H1 (cell line): ENCODE measurements around the gene CMPK2. TPM values are rescaled to one million over a fixed set of nuclear protein-coding genes. Genes with fewer than 3 reads are reported as not detected.

ENCODE experiments used
- CTCF ChIA-PET: fragments of 300-600 bp; sonication (Branson Sonifier 250); formaldehyde crosslinking; loops from one replicate; lab custom pipeline; 2021; ENCODE audit not compliant: partially characterized antibody; lab: Charles Lee
- POLR2A ChIA-PET: fragments of 300-600 bp; sonication (Branson Sonifier 250); formaldehyde crosslinking; loops from one replicate; lab custom pipeline; 2021; ENCODE audit warnings: inconsistent platforms; ENCODE audit not compliant: partially characterized antibody; lab: Charles Lee
- DNase-seq, 2 experiments: peaks; one replicate each; pipeline versions ENCODE4 v3.0.0 to v3.0.0-alpha.2; 2010 to 2022; ENCODE audit warnings: low spot score in 2 of 2, low read depth in 1 of 2, mixed read lengths in 1 of 2
- FAIRE-seq: peaks from 2 replicates; lab custom pipeline; 2011; peaks lifted over from hg19 to GRCh38; lab: Jason Lieb, UNC
- H2AFZ ChIP-seq: 2 replicates; pipeline ENCODE4 v1.8.1; 2012; ENCODE audit warnings: low read length, inconsistent platforms
- H2AK5ac ChIP-seq: 2 replicates; pipeline ENCODE4 v1.6.1; 2013; ENCODE audit warnings: low read depth, low read length
- H2BK120ac ChIP-seq: replicated peaks from 2 replicates; pipeline ENCODE3; 2013; ENCODE audit warnings: low read depth, low read length, inconsistent platforms
- H2BK12ac ChIP-seq: 2 replicates; pipeline ENCODE4 v1.6.1; 2013; ENCODE audit warnings: low read depth, low read length
- H2BK15ac ChIP-seq: 2 replicates; pipeline ENCODE4 v1.6.1; 2013; ENCODE audit warnings: low read length
- H2BK20ac ChIP-seq: 2 replicates; pipeline ENCODE4 v1.6.1; 2013; ENCODE audit warnings: low read length
- H2BK5ac ChIP-seq: 2 replicates; pipeline ENCODE4 v1.6.1; 2013; ENCODE audit warnings: low read depth, low read length
- H3K14ac ChIP-seq: 2 replicates; pipeline ENCODE4 v1.6.1; 2013; ENCODE audit warnings: inconsistent platforms; ENCODE audit not compliant: insufficient read length
- H3K18ac ChIP-seq: 2 replicates; pipeline ENCODE4 v1.6.1; 2013; ENCODE audit warnings: low read length; ENCODE audit errors: extremely low read depth
- H3K23ac ChIP-seq: 2 replicates; pipeline ENCODE4 v1.6.1; 2013; ENCODE audit warnings: inconsistent platforms; ENCODE audit not compliant: insufficient read length
- H3K23me2 ChIP-seq: 2 replicates; pipeline ENCODE4 v1.6.1; 2013; ENCODE audit warnings: low read depth, low read length
- H3K27ac ChIP-seq: 2 replicates; pipeline ENCODE4 v1.6.1; 2011; ENCODE audit warnings: low read depth, low read length, inconsistent platforms
- H3K27me3 ChIP-seq, 4 experiments: replicated peaks in 1 of 4; 1 replicate in 1 of 4; 2 replicates in 3 of 4; pipeline versions ENCODE4 v1.6.1 to v1.8.1; 2011 to 2013; ENCODE audit warnings: low read length in 3 of 4, mild to moderate bottlenecking in 3 of 4, inconsistent platforms in 2 of 4, mixed read lengths in 2 of 4, moderate library complexity in 1 of 4; ENCODE audit not compliant: control insufficient read depth in 3 of 4, insufficient read depth in 3 of 4; ENCODE audit errors: extremely low read depth in 1 of 4
- H3K36me3 ChIP-seq, 4 experiments: 2 replicates each; pipeline versions ENCODE4 v1.6.1 to v1.8.1; 2011 to 2013; ENCODE audit warnings: mild to moderate bottlenecking in 4 of 4, low read length in 3 of 4, moderate library complexity in 2 of 4, control low read depth in 1 of 4, inconsistent platforms in 1 of 4; ENCODE audit not compliant: insufficient read depth in 4 of 4, control insufficient read depth in 2 of 4
- H3K4ac ChIP-seq: replicated peaks from 2 replicates; pipeline ENCODE3; 2013; ENCODE audit warnings: low read length, low read depth, mixed read lengths, inconsistent platforms; ENCODE audit not compliant: insufficient read length
- H3K4me1 ChIP-seq, 4 experiments: replicated peaks in 1 of 4; 1 replicate in 1 of 4; 2 replicates in 3 of 4; pipeline versions ENCODE4 v1.6.1 to v1.8.1; 2011 to 2013; ENCODE audit warnings: low read length in 3 of 4, inconsistent platforms in 2 of 4, mixed read lengths in 1 of 4; ENCODE audit not compliant: insufficient read depth in 4 of 4, control insufficient read depth in 3 of 4
- H3K4me2 ChIP-seq, 2 experiments: 2 replicates each; pipeline versions ENCODE4 v1.6.1 to v1.8.1; 2011 to 2013; ENCODE audit warnings: low read depth in 2 of 2, low read length in 2 of 2, control low read depth in 1 of 2, inconsistent platforms in 1 of 2, mild to moderate bottlenecking in 1 of 2; ENCODE audit not compliant: insufficient read depth in 1 of 2
- H3K4me3 ChIP-seq, 4 experiments: fragments of 200-600, 300-600 bp in 1 of 4; sonication (generic), shearing (Covaris generic), sonication (Bioruptor Twin) in 1 of 4; 2 replicates each; pipeline versions ENCODE4 v1.5.1 to v1.8.1; 2011 to 2016; ENCODE audit warnings: low read length in 4 of 4, low read depth in 3 of 4, control low read depth in 2 of 4, inconsistent platforms in 2 of 4, mild to moderate bottlenecking in 2 of 4, mixed read lengths in 1 of 4, moderate library complexity in 1 of 4; ENCODE audit not compliant: insufficient read depth in 2 of 4; ENCODE audit errors: extremely low read depth in 1 of 4
- H3K56ac ChIP-seq: replicated peaks from 2 replicates; pipeline ENCODE3; 2013; ENCODE audit warnings: low read depth, mild to moderate bottlenecking, mixed read lengths, low read length, inconsistent platforms; ENCODE audit not compliant: insufficient read length
- H3K79me1 ChIP-seq: 2 replicates; pipeline ENCODE4 v1.6.1; 2013; ENCODE audit warnings: low read depth, low read length, control low read depth
- H3K79me2 ChIP-seq, 2 experiments: 2 replicates each; pipeline versions ENCODE4 v1.6.1 to v1.8.1; 2012 to 2013; ENCODE audit warnings: low read length in 2 of 2, mild to moderate bottlenecking in 2 of 2, inconsistent platforms in 1 of 2; ENCODE audit not compliant: insufficient read depth in 2 of 2, control insufficient read depth in 1 of 2
- H3K9ac ChIP-seq, 4 experiments: replicated peaks in 1 of 4; 1 replicate in 1 of 4; 2 replicates in 3 of 4; pipeline versions ENCODE4 v1.6.1 to v1.8.1; 2011 to 2013; ENCODE audit warnings: low read depth in 3 of 4, low read length in 3 of 4, control low read depth in 2 of 4, mild to moderate bottlenecking in 2 of 4, moderate library complexity in 2 of 4, inconsistent platforms in 1 of 4; ENCODE audit errors: extremely low read depth in 1 of 4
- H3K9me3 ChIP-seq, 2 experiments: 2 replicates each; pipeline versions ENCODE4 v1.6.1 to v1.8.1; 2012 to 2013; ENCODE audit warnings: mild to moderate bottlenecking in 2 of 2, moderate library complexity in 2 of 2, control low read depth in 1 of 2, inconsistent platforms in 1 of 2, low read depth in 1 of 2, low read length in 1 of 2, mixed read lengths in 1 of 2; ENCODE audit not compliant: insufficient read depth in 2 of 2
- H4K20me1 ChIP-seq, 2 experiments: replicated peaks in 1 of 2; 2 replicates each; pipeline versions ENCODE3 to v1.8.1; 2011 to 2013; ENCODE audit warnings: inconsistent platforms in 2 of 2, low read length in 2 of 2, mild to moderate bottlenecking in 1 of 2; ENCODE audit not compliant: insufficient read depth in 2 of 2, control insufficient read depth in 1 of 2
- H4K5ac ChIP-seq: 2 replicates; pipeline ENCODE4 v1.6.1; 2013; ENCODE audit warnings: low read length, low read depth, mixed read lengths, inconsistent platforms; ENCODE audit not compliant: insufficient read length
- H4K8ac ChIP-seq: 2 replicates; pipeline ENCODE4 v1.8.0; 2013; ENCODE audit warnings: mild to moderate bottlenecking, moderate library complexity, low read length, inconsistent platforms; ENCODE audit not compliant: insufficient read depth; ENCODE audit errors: extremely low read depth
- H4K91ac ChIP-seq: replicated peaks from 2 replicates; pipeline ENCODE3; 2013; ENCODE audit warnings: low read length, mixed read lengths, inconsistent platforms; ENCODE audit not compliant: insufficient read length
- ATF3 ChIP-seq: IDR thresholded peaks from 2 replicates; pipeline ENCODE4 v1.6.1; 2011; ENCODE audit warnings: low read depth, mild to moderate bottlenecking, low read length; ENCODE audit not compliant: insufficient read depth
- BCL11A ChIP-seq, 2 experiments: IDR thresholded peaks; one replicate each; pipeline ENCODE4 v1.6.1; 2011; ENCODE audit warnings: low read depth in 2 of 2, low read length in 2 of 2, mild to moderate bottlenecking in 2 of 2
- BRCA1 ChIP-seq: IDR thresholded peaks from 2 replicates; pipeline ENCODE4 v1.6.1; 2012; ENCODE audit warnings: low read depth, low read length, improper control_type of control experiment
- CTBP2 ChIP-seq: IDR thresholded peaks from 2 replicates; pipeline ENCODE4 v1.7.0; 2011; ENCODE audit warnings: borderline replicate concordance, mild to moderate bottlenecking, moderate library complexity, mixed read lengths, low read length; ENCODE audit not compliant: insufficient read depth, insufficient read length
- E2F6 ChIP-seq: IDR thresholded peaks from 2 replicates; pipeline ENCODE4 v1.6.1; 2012; ENCODE audit warnings: inconsistent platforms
- NRF1 ChIP-seq: IDR thresholded peaks from 2 replicates; pipeline ENCODE4 v1.6.1; 2011; ENCODE audit warnings: mild to moderate bottlenecking, low read depth, low read length, improper control_type of control experiment
- RBBP5 ChIP-seq: IDR thresholded peaks from 2 replicates; pipeline ENCODE4 v1.7.1; 2012; ENCODE audit warnings: low read depth, mild to moderate bottlenecking, inconsistent platforms, low read length, moderate library complexity, borderline replicate concordance
- RXRA ChIP-seq: IDR thresholded peaks from 2 replicates; pipeline ENCODE4 v1.6.1; 2011; ENCODE audit warnings: low read depth, mild to moderate bottlenecking, low read length, moderate library complexity; ENCODE audit not compliant: insufficient read depth
- SIN3A ChIP-seq, 2 experiments: IDR thresholded peaks in 1 of 2; conservative IDR thresholded peaks in 1 of 2; 2 replicates each; pipeline ENCODE4 v1.6.1; 2011 to 2012; ENCODE audit warnings: low read length in 2 of 2, improper control_type of control experiment in 1 of 2, low read depth in 1 of 2, mild to moderate bottlenecking in 1 of 2
- SIRT6 ChIP-seq: IDR thresholded peaks from one replicate; pipeline ENCODE4 v1.7.1; 2012; ENCODE audit warnings: low read length, inconsistent platforms
- SP2 ChIP-seq: IDR thresholded peaks from 2 replicates; pipeline ENCODE4 v1.6.1; 2012; ENCODE audit warnings: mild to moderate bottlenecking, low read length, inconsistent platforms
- TBP ChIP-seq: IDR thresholded peaks from 2 replicates; pipeline ENCODE4 v1.6.1; 2011; ENCODE audit warnings: low read depth, low read length, improper control_type of control experiment
- WGBS, 2 experiments: shearing (Covaris generic) in 1 of 2; methylation state at CpG; one replicate each; pipeline versions ENCODE4 v1.1.6 to v1.1.7; 2013 to 2015; ENCODE audit warnings: low lambda C conversion rate in 2 of 2, mixed read lengths in 2 of 2, inconsistent platforms in 1 of 2, low coverage in 1 of 2, missing lambda C conversion rate in 1 of 2; ENCODE audit not compliant: insufficient replicate concordance in 2 of 2, insufficient coverage in 1 of 2, insufficient read length in 1 of 2; ENCODE audit errors: extremely low coverage in 1 of 2, missing lambda C conversion rate in 1 of 2; 5-methylcytosine and 5-hydroxymethylcytosine counted together
- polyA plus RNA-seq, 7 experiments: library from polyadenylated mRNA; depleted of rRNA in 3 of 7; stranded (reverse) in 5 of 7; unstranded in 2 of 7; fragments of >200 nt in 5 of 7; fragments of 200-250 nt in 2 of 7; gene quantifications; 1 replicate in 5 of 7; 2 replicates in 1 of 7; 4 replicates in 1 of 7; pipeline versions ENCODE4 v1.2.1 to v1.2.3, GENCODE V29; 2011 to 2013; ENCODE audit warnings: missing spikeins in 2 of 7, mixed read lengths in 2 of 7
- total RNA-seq: library from RNA; stranded (reverse); fragmentation: NEBNext Ultra II Directional; extraction: Animal tissue kit (Norgen Biotek cat#: 25700); gene quantifications from 2 replicates; pipeline ENCODE4 v1.2.1, GENCODE V29; 2021

Gene CMPK2
- total and polyA plus RNA-seq, 2 of the 8 experiments (the other 6 are each of a cell fraction or from before 2014, with no cell fraction given), result 0.28 to 0.53 TPM

- FAIRE-seq (no peak), DNase-seq (no peak)
- Histone ChIP-seq H3K79me2 (no peaks in the 10 kb centered on the region), H4K8ac (no peak overlapping the region), H3K36me3 (no peaks in the 10 kb centered on the region), H3K14ac (no peak overlapping the region), H3K4me2 (no peak overlapping the region), H2BK5ac (no peak overlapping the region), H3K9ac (no peak overlapping the region), H3K27ac (no peak overlapping the region), H3K4me3 (no peak overlapping the region), H3K23me2 (no peaks in the 10 kb centered on the region), H3K4ac (no peak overlapping the region), H4K91ac (peak overlapping the region; percentile 76), H3K9me3 (no peaks in the 10 kb centered on the region), H3K23ac (no peak overlapping the region), H2BK20ac (no peak overlapping the region), H2BK120ac (no peak overlapping the region), H3K4me1 (peaks cover 0 to 2% (median 0%) of the 10 kb centered on the region in 4 experiments; a peak in 3 of 7 replicates), H2BK15ac (no peak overlapping the region), H3K56ac (no peak overlapping the region), H3K27me3 (no peaks in the 10 kb centered on the region; a peak in 1 of 7 replicates), H4K20me1 (no peaks in the 10 kb centered on the region), H4K5ac (no peak overlapping the region), H3K79me1 (no peaks in the 10 kb centered on the region), H2AFZ (no peak overlapping the region), H2BK12ac (no peak overlapping the region), H3K18ac (no peak overlapping the region), H2AK5ac (no peak overlapping the region)
- CTCF ChIA-PET, result interaction anchor here (0.5 kb wide), 1 partner anchor 412 kb away, joined by 3 read pairs; no protein-coding TSS in a partner anchor
- WGBS, 2 experiments, result 95% methylated on average over 21 of the region's 21 CpGs; no CpG with 5 or more reads in 1 of the 2 experiments
- POLR2A ChIA-PET, result no interaction called here
- TF ChIP-seq RBBP5 (no peak), NRF1 (no peak), BCL11A (IDR thresholded peaks at IDR 0.05; ENCODE audit: low read depth in 2 of 2, low read length in 2 of 2) (no peak), CTBP2 (no peak), E2F6 (no peak), SP2 (no peak), SIN3A (conservative IDR thresholded peaks at IDR 0.05 in 1 of 2, IDR thresholded peaks at IDR 0.05 in 1 of 2; ENCODE audit: low read depth in 1 of 2, low read length in 2 of 2) (no peak), BRCA1 (no peak), TBP (no peak), RXRA (no peak), ATF3 (no peak), SIRT6 (no peak)
These were observed 44.7 kb downstream of the CMPK2 start for GRCh38 chr2:6820903-6821584.
